ENCODE data around the gene IRF8.
"Not testable (repeated sequence)": the region's sequence is repeated elsewhere in the genome, so short reads cannot be mapped to it uniquely, and the experiment has no call there.

IRF8 gene

GRCh38 chr16:85894266-85894665, 4.7 kb upstream of the IRF8 start:
- DNase-seq (ENCODE audit: low spot score) = no peak

GRCh38 chr16:85897382-85897781, 1.6 kb upstream of the IRF8 start:
- no peak for DNase-seq (ENCODE audit: low spot score)

GRCh38 chr16:85899444-85899843, 482 bp downstream of the IRF8 start:
- DNase-seq (ENCODE audit: low spot score) = no peak

GRCh38 chr16:85900027-85900792, 1.2 kb downstream of the IRF8 start:
- DNase-seq (ENCODE audit: low spot score) = no peak

- no peak for DNase-seq (ENCODE audit: low spot score)
Measured at GRCh38 chr16:85901110-85901509, 2.1 kb downstream of the IRF8 start.

GRCh38 chr16:85901773-85902365, 2.9 kb downstream of the IRF8 start:
- DNase-seq (ENCODE audit: low spot score) = no peak

- no peak for DNase-seq (ENCODE audit: low spot score)
Measured at GRCh38 chr16:85902366-85903155, 3.6 kb downstream of the IRF8 start.

GRCh38 chr16:85903559-85903958, 4.6 kb downstream of the IRF8 start:
- no peak for DNase-seq (ENCODE audit: low spot score)

- no peak for DNase-seq (ENCODE audit: low spot score)
Measured at GRCh38 chr16:85905110-85906095, 6.4 kb downstream of the IRF8 start.

GRCh38 chr16:85906349-85906748, 7.4 kb downstream of the IRF8 start:
- no peak for DNase-seq (ENCODE audit: low spot score)

GRCh38 chr16:85907231-85907630, 8.3 kb downstream of the IRF8 start:
- not testable (repeated sequence) for DNase-seq (ENCODE audit: low spot score)

- DNase-seq (ENCODE audit: low spot score) = no peak
Measured at GRCh38 chr16:85908444-85908843, 9.5 kb downstream of the IRF8 start.

- DNase-seq (ENCODE audit: low spot score) = no peak
Measured at GRCh38 chr16:85908889-85909589, 10.1 kb downstream of the IRF8 start.

GRCh38 chr16:85909932-85910853, 11.2 kb downstream of the IRF8 start:
- no peak for DNase-seq (ENCODE audit: low spot score)

GRCh38 chr16:85910854-85911247, 11.9 kb downstream of the IRF8 start:
- DNase-seq (ENCODE audit: low spot score) = no peak

GRCh38 chr16:85911251-85911930, 12.4 kb downstream of the IRF8 start:
- no peak for DNase-seq (ENCODE audit: low spot score)

GRCh38 chr16:85912211-85912974, 13.4 kb downstream of the IRF8 start:
- peak; percentile 20 for DNase-seq (ENCODE audit: low spot score)

GRCh38 chr16:85913141-85913601, 14.2 kb downstream of the IRF8 start:
- DNase-seq (ENCODE audit: low spot score) = no peak
